Activated CD8-positive, alpha-beta memory T cell treated with anti-CD3 and anti-CD28 coated beads, Interleukin-2, amount 10 ng/mL, durations not matched to agents 7 days and 5 days (primary cell): ENCODE data around the gene NAP1L5. TPM values are rescaled to one million over a fixed set of nuclear protein-coding genes. Genes with fewer than 3 reads are reported as not detected.

Experiments
- ATAC-seq: fragments of 150-1000 bp; cut with Tn5 transposase; one replicate; pipeline ENCODE4 v1.10.0; 2021; ENCODE audit warnings: moderate library complexity
- CTCF ChIA-PET: fragments of 350-600 bp; sonication (Branson Sonifier 250); formaldehyde crosslinking; loops from one replicate; lab custom pipeline; 2021; ENCODE audit warnings: antibody characterized with exemption; lab: Charles Lee
- DNase-seq: peaks from one replicate; pipeline ENCODE4 v3.0.0-alpha.2; 2020
- H3K27ac Mint-ChIP-seq: one replicate; pipeline ENCODE4 v1.8.0; 2021; ENCODE audit warnings: mild to moderate bottlenecking, mixed read lengths
- H3K27me3 Mint-ChIP-seq: one replicate; pipeline ENCODE4 v1.8.0; 2021; ENCODE audit warnings: mixed read lengths
- H3K36me3 Mint-ChIP-seq: one replicate; pipeline ENCODE4 v1.8.0; 2021; ENCODE audit warnings: mild to moderate bottlenecking, mixed read lengths
- H3K4me1 Mint-ChIP-seq: one replicate; pipeline ENCODE4 v1.8.0; 2021; ENCODE audit warnings: mixed read lengths
- H3K4me3 Mint-ChIP-seq: one replicate; pipeline ENCODE4 v1.8.0; 2021; ENCODE audit warnings: mild to moderate bottlenecking, moderate library complexity, mixed read lengths
- H3K9me3 Mint-ChIP-seq: one replicate; pipeline ENCODE4 v1.8.0; 2022; ENCODE audit warnings: low read depth, mixed read lengths
- total RNA-seq, 2 experiments: library from RNA; stranded (reverse); gene quantifications; one replicate each; pipeline ENCODE4 v1.2.3, GENCODE V29; 2021

NAP1L5 gene
- total RNA-seq, 2 experiments from 2014 or later = 4.2 to 4.3 TPM

DNA sequence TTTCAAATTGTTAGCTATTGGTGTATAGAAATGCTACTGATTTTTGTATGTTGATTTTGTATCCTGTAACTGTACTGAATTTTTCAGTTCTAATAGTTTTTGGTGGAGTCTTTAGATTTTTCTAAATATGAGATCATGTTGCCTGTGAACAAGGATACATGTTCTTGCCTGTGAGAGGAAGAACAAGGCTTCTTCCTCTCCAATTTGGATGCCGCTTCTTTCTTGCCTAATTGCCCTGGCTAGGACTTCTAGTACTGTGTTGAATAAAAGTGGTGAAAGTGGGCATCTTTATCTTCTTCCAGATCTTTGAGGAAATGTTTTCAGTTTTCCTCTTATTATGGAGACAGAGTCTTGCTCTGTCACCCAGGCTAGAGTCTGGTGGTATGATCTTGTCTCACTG, 16.2 kb upstream of the NAP1L5 start:
- no peak overlapping the region for H3K27ac Mint-ChIP-seq
- CTCF ChIA-PET = interaction anchor here (0.8 kb wide), 1 partner anchor 168 kb away, joined by 3 read pairs; no protein-coding TSS in a partner anchor
- no peak for ATAC-seq

DNA sequence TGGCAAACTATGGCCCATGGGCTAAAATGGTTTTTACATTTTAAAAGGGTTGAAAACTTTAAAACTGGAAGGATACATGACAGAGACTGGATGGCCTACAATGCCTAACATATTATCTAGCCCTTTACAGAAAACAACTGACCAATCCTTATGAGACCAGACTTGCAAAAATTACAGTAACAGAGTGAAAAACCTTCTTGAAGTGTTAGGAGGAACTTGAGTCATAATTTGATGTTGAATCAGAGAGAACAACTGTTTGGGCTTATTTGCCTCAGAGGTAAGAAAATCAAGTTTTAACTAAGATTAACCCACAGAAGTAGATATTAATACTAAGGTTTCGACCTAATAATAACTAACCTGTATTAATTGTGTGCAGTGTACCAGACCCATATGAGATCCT, 12.4 kb upstream of the NAP1L5 start:
- ATAC-seq (no peak), DNase-seq (no peak)
- H3K9me3 Mint-ChIP-seq = peaks cover 5% of the 10 kb centered on the region
- peaks cover 31% of the 10 kb centered on the region for H3K36me3 Mint-ChIP-seq
- H3K4me1 Mint-ChIP-seq = peaks cover 1% of the 10 kb centered on the region
- CTCF ChIA-PET = no interaction called here
- H3K27ac Mint-ChIP-seq = no peak overlapping the region
- no peaks in the 10 kb centered on the region for H3K27me3 Mint-ChIP-seq
- H3K4me3 Mint-ChIP-seq = no peak overlapping the region

More for the DNA sequence above, 16.2 kb upstream of the NAP1L5 start:
- peaks cover 18% of the 10 kb centered on the region for H3K9me3 Mint-ChIP-seq
- H3K36me3 Mint-ChIP-seq = peaks cover 54% of the 10 kb centered on the region
- no peaks in the 10 kb centered on the region for H3K27me3 Mint-ChIP-seq
- H3K4me3 Mint-ChIP-seq = no peak overlapping the region
- no peak for DNase-seq
- peaks cover 1% of the 10 kb centered on the region for H3K4me1 Mint-ChIP-seq

DNA sequence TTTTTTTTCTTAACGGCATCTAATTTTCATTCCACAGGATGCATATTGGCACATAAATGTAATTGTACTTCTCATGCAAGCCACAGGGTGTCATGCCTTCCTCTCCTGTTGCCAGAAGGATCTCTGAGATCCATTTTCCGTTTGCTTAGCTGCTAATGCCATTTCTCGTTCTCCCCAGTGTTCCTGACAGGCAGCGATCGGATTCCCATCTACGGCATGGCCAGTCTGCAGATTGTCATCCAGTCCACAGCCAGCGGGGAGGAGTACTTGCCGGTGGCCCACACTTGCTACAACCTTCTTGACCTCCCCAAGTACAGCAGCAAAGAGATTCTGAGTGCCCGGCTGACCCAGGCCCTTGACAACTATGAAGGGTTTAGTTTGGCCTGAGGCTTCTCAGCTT, 8.9 kb upstream of the NAP1L5 start:
- Mint-ChIP-seq H3K9me3 (no peaks in the 10 kb centered on the region), H3K27ac (no peak overlapping the region), H3K27me3 (no peaks in the 10 kb centered on the region), H3K36me3 (peaks cover 15% of the 10 kb centered on the region), H3K4me1 (peaks cover 1% of the 10 kb centered on the region), H3K4me3 (no peak overlapping the region)
- no peak for DNase-seq
- CTCF ChIA-PET = no interaction called here
- ATAC-seq = no peak

DNA sequence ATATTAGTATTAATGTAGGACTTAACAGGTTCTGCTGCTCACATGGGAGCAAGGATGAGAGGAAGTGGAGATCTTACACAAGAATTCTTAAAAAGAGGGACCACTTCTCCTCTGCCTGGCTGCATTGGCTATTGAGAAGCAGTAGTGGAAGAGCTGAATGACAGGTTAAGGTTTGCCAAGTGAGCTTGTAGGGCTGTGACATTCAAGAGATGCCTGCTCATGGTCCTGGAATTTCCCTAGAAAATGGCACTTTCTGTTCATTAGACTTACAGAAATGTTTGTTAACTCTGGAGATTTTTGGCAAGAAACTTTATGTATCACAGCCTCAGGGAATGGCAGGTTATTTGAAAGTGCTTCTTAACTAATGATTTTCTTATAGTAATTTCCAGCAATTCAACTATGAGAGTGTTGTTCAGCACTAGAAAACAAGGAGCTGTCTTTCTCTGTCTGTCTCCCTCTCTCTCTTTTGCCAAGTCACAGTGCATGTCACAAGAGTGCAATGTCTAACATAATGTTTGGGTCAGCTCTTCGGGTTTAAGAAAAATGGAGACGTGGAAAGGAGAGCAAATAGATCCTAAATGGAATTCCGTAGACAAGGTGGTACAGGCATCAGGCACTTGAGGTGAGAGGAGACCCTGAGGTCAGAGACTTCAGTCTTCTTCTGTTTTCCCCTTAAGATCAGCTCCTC, 8.3 kb upstream of the NAP1L5 start:
- DNase-seq = no peak
- ATAC-seq = no peak
- Mint-ChIP-seq H3K27ac (no peak overlapping the region), H3K9me3 (no peaks in the 10 kb centered on the region), H3K36me3 (peaks cover 15% of the 10 kb centered on the region), H3K4me3 (no peak overlapping the region), H3K27me3 (no peaks in the 10 kb centered on the region), H3K4me1 (peaks cover 1% of the 10 kb centered on the region)
- CTCF ChIA-PET = no interaction called here

DNA sequence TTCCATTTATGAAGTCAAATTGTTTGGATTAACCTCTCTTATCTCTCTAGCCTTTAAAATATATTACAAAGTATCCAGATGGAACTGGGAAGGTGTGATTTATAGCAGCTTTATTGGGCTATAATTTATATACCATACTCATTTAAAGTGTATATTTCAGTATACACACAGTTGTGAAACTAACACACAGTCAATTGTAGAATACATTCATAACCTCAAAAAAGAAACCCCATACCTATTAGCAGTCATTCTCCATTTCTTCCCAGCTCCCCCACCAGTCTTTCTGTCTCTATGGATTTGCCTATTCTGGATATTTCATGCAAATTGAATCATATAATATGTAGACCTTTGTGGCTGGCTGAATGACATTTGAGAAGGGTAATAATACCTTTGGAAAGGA, 7.6 kb upstream of the NAP1L5 start:
- CTCF ChIA-PET = no interaction called here
- Mint-ChIP-seq H3K4me1 (peaks cover 1% of the 10 kb centered on the region), H3K27me3 (no peaks in the 10 kb centered on the region), H3K9me3 (no peaks in the 10 kb centered on the region), H3K4me3 (no peak overlapping the region), H3K36me3 (peaks cover 15% of the 10 kb centered on the region), H3K27ac (no peak overlapping the region)
- DNase-seq = no peak
- ATAC-seq = no peak

DNA sequence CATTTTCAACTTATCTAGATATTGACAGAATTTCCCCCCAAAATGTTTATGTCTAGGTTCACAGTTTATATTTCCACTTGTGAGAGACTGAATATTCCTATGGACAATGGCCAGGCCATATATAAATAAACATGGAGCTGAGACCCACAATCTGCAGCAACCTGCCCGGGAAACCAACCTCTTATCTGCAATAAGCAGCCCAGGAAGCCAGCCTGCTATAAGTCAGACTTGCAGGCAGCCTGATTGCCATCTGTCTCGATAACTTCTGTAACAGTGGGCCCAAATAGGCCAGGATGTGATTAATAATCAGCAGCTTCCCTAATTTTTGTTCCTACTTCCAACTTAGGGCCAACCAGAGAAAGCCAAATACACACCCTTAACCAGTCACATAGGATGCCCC, 5.2 kb upstream of the NAP1L5 start:
- DNase-seq = no peak
- no peak overlapping the region for H3K4me3 Mint-ChIP-seq
- H3K27me3 Mint-ChIP-seq = no peaks in the 10 kb centered on the region
- CTCF ChIA-PET = no interaction called here
- no peak overlapping the region for H3K27ac Mint-ChIP-seq
- peaks cover 9% of the 10 kb centered on the region for H3K36me3 Mint-ChIP-seq
- H3K9me3 Mint-ChIP-seq = no peaks in the 10 kb centered on the region
- ATAC-seq = no peak
- peaks cover 3% of the 10 kb centered on the region for H3K4me1 Mint-ChIP-seq

DNA sequence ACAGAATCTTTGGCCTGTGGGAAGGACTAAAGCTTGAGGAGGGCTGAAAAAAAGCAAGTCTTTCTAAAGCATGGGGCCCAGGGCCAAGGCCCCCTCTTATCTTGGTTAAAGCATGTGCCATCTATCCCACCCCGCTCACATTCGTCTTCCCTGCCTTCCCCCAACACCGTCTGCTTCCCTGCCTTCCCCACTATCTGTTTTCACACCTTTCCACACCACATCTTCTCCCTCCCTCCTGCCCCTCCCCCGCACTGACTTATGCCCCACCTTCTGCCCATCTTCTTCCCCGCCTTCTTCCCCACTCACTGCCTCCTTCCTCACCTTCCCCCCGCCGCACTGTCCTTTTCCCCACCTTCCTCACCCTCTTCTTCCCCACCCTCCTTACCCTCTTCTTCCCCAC, 890 bp upstream of the NAP1L5 start:
- no peak for ATAC-seq
- peaks cover 7% of the 10 kb centered on the region for H3K4me1 Mint-ChIP-seq
- H3K27ac Mint-ChIP-seq = no peak overlapping the region
- CTCF ChIA-PET = no interaction called here
- no peaks in the 10 kb centered on the region for H3K9me3 Mint-ChIP-seq
- H3K27me3 Mint-ChIP-seq = no peaks in the 10 kb centered on the region
- DNase-seq = no peak
- no peak overlapping the region for H3K4me3 Mint-ChIP-seq
- H3K36me3 Mint-ChIP-seq = no peaks in the 10 kb centered on the region

DNA sequence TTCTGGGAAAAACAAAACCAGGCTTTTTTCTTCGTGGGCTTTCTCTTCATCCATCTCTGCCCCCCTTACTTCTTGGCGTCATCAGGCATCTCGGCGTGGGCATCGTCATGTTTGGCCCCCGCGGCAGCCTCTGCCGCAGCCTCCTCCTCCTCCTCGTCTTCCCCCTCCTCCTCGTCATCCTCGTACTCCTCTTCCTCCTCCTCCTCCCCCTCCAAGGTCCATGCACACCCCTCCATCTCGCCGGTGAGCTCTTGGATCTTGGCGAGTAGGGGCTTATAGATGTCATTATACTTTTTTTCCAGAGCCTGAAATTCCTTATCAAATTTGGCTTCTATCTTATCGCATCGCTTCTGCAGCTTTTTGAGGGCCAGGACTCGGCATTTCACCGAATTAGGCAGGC, 488 bp downstream of the NAP1L5 start:
- peak overlapping the region; percentile 79 for H3K4me3 Mint-ChIP-seq
- H3K36me3 Mint-ChIP-seq = no peaks in the 10 kb centered on the region
- H3K9me3 Mint-ChIP-seq = no peaks in the 10 kb centered on the region
- no peaks in the 10 kb centered on the region for H3K27me3 Mint-ChIP-seq
- H3K27ac Mint-ChIP-seq = peak overlapping the region; percentile 80
- CTCF ChIA-PET = interaction anchor here (1.4 kb wide), 1 partner anchor 9 kb away, joined by 4 read pairs; no protein-coding TSS in a partner anchor
- peak; percentile 47 for DNase-seq
- peak; percentile 24 for ATAC-seq
- H3K4me1 Mint-ChIP-seq = peaks cover 7% of the 10 kb centered on the region

DNA sequence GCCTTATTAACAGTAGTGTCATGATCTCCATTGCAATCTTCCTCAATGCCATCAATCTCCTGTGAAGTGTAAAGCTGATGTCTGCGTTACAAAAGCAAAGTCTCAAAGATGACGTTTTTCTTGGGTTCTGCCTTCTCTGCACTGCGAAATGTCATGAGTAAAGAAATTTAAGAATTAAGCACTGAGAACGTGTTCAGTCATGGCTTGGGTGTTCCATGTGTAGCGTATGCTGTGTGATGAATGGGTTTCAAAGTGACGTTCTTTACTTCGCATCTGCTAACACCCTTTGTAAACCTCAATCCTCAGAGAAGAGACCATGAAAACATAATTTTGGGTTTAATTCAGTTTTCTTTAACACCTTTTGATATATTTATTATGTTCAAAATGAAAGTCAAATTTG, 999 bp downstream of the NAP1L5 start:
- H3K4me1 Mint-ChIP-seq = peaks cover 7% of the 10 kb centered on the region
- H3K27ac Mint-ChIP-seq = no peak overlapping the region
- DNase-seq (no peak), ATAC-seq (no peak)
- no peaks in the 10 kb centered on the region for H3K36me3 Mint-ChIP-seq
- H3K27me3 Mint-ChIP-seq = no peaks in the 10 kb centered on the region
- peak overlapping the region; percentile 79 for H3K4me3 Mint-ChIP-seq
- CTCF ChIA-PET = interaction anchor here (1.3 to 1.4 kb wide), 2 partner anchors 9 to 157 kb away, joined by 4 read pairs; no protein-coding TSS in a partner anchor
- H3K9me3 Mint-ChIP-seq = no peaks in the 10 kb centered on the region

DNA sequence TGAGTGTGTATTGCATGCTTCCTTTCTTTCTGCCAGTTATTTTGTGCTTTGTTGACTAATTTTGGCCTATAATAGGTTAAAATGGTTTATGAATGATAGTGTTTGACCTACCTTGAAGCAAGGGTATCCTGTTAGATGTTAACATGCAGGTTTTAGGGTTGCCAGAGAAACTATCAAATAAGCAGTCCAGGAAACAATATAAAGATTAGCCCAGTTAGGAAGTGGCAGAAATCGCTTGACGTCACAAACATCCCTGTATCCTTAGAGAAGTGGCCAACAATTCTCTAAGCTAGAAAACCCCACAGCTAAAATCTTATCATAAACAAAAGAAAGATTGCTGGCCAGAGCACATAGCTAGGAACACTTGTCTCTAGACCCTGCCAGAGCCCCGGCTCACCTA, 3.8 kb downstream of the NAP1L5 start:
- Mint-ChIP-seq H3K4me3 (no peak overlapping the region), H3K9me3 (no peaks in the 10 kb centered on the region), H3K4me1 (peaks cover 11% of the 10 kb centered on the region), H3K27ac (no peak overlapping the region), H3K27me3 (no peaks in the 10 kb centered on the region), H3K36me3 (peaks cover 5% of the 10 kb centered on the region)
- CTCF ChIA-PET = no interaction called here
- DNase-seq (no peak), ATAC-seq (no peak)

DNA sequence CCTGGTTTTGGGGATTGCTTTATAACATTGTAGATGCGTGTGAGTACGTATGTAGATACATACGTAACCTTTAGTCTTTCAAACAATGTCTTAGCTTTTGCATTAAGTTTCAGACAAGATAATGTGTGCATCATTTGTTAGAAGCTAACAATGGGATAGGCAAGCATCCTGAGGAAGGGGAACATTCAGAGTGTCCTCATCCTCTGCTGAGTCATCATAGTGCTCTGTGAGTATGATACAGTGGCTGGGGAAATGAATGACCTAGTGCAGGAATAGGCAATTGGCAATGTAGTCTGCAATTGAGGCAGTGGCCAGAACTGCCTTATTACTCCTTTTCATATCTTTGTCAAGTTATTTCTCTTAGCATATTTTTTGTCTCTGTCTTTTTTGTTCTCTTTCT, 7.3 kb downstream of the NAP1L5 start:
- no peak for ATAC-seq
- Mint-ChIP-seq H3K9me3 (no peaks in the 10 kb centered on the region), H3K27ac (no peak overlapping the region), H3K36me3 (peaks cover 6% of the 10 kb centered on the region), H3K4me3 (no peak overlapping the region), H3K4me1 (peaks cover 7% of the 10 kb centered on the region), H3K27me3 (no peaks in the 10 kb centered on the region)
- DNase-seq = no peak
- CTCF ChIA-PET = interaction anchor here (1.2 kb wide), 1 partner anchor 333 kb away, joined by 3 read pairs; no protein-coding TSS in a partner anchor

DNA sequence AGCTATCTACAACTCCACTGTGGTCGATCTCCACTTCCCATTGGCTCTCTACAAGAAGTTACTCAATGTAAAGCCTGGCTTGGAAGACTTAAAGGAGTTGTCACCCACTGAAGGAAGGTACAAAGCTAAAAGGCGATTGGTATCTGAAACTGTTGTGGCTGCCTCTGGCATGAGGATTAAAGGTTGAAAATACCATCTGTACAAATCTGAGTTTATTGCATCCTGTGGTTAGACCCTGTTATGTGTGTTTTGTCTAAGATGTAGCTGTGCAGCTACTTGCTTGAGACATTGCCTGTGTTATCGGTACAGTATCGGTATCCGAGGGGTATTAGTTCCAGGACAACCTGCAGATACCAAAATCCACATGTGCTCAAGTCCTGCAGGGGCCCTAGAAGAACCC, 16.4 kb downstream of the NAP1L5 start:
- ATAC-seq (no peak), DNase-seq (no peak)
- Mint-ChIP-seq H3K9me3 (no peaks in the 10 kb centered on the region), H3K27ac (no peak overlapping the region), H3K36me3 (peaks cover 47% of the 10 kb centered on the region), H3K27me3 (no peaks in the 10 kb centered on the region), H3K4me3 (no peak overlapping the region), H3K4me1 (peaks cover 5% of the 10 kb centered on the region)
- CTCF ChIA-PET = no interaction called here

DNA sequence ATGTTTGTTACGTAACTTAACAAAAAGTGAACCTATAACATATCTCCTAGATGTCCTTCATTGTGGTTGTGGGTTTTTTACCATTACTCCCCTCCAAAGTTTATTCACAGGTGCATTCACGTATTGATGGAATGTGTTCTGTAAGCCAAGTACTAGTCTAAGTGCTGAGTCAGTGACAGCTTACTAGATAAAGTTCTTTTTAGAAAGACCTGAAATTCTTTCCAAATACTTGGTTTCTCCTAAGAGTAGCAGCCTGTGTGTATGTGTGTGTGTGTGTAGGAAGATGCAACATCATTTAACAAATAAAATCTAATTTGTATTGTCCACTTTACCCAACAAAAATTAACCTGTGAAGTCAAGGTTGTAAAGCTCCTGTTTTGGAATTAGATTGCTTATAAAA, 22.1 kb downstream of the NAP1L5 start:
- Mint-ChIP-seq H3K27ac (no peak overlapping the region), H3K27me3 (no peaks in the 10 kb centered on the region), H3K36me3 (peaks cover 25% of the 10 kb centered on the region), H3K9me3 (no peaks in the 10 kb centered on the region), H3K4me1 (peaks cover 2% of the 10 kb centered on the region), H3K4me3 (no peak overlapping the region)
- CTCF ChIA-PET = no interaction called here
- DNase-seq (no peak), ATAC-seq (no peak)

DNA sequence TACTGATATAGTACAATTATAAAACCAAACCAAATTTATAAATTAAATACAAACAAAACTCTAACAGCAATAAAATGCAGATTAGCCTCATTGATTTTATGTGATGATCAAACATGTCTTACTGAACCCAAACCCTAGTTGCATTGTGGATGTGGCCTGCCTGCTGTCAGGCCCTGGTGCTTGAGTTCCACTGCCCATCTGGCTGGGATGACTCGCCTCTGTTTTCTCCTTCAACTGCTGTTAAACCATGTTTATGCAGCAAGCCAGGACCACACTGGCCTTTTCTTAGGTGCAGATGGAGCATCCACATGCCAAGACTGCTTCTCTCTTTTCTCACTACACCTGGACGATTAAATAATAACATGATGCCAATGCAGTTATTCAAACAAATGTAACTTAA, 22.6 kb downstream of the NAP1L5 start:
- peaks cover 2% of the 10 kb centered on the region for H3K4me1 Mint-ChIP-seq
- CTCF ChIA-PET = no interaction called here

More for the DNA sequence above, 22.6 kb downstream of the NAP1L5 start:
- Mint-ChIP-seq H3K27me3 (no peaks in the 10 kb centered on the region), H3K27ac (no peak overlapping the region), H3K9me3 (no peaks in the 10 kb centered on the region), H3K36me3 (peaks cover 24% of the 10 kb centered on the region), H3K4me3 (no peak overlapping the region)
- ATAC-seq (no peak), DNase-seq (no peak)
